HS-27A (cell line): ENCODE measurements around the gene TRIL.

Experiments used
- DNase-seq: peaks from one replicate; pipeline ENCODE4 v3.0.0-alpha.2; 2012; ENCODE audit warnings: low read depth, missing footprints

The TRIL gene

GRCh38 chr7:28958235-28958979 lies at the start of gene TRIL:
Gene TRIL (minus strand): TSS chr7:28958330. CDS start chr7:28958046, 284 bp downstream.
- DNase-seq = no peak

DNA sequence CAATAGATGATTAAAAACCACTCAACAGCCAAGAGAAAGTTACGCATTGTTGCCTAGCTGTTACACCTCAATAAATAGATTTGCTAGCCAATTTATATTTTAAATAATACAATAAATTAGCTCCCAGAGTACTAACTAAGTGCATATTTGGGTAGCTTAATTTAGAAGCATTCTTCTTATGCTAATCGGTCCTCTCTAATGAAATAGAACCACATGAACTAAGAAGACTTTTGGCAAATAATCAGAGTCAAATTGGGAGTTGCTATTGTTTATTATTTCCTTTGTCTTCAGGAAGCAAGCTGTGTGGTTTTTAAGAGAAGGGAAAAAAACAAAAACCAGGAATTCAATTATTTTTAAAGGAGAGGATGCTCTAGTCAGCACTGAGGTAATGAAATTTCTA lies 49.0 kb upstream of the TRIL start:
- no peak for DNase-seq

- DNase-seq = no peak
Observed at GRCh38 chr7:29005829-29006228, 47.7 kb upstream of the TRIL start.

- no peak for DNase-seq
Observed at GRCh38 chr7:29005406-29005805, 47.3 kb upstream of the TRIL start.

GRCh38 chr7:29003703-29004102 lies 45.6 kb upstream of the TRIL start:
- DNase-seq = no peak

- no peak for DNase-seq
Observed at GRCh38 chr7:29000717-29001076, 42.6 kb upstream of the TRIL start.

GRCh38 chr7:28999895-29000716 lies 42.0 kb upstream of the TRIL start:
- no peak for DNase-seq

DNA sequence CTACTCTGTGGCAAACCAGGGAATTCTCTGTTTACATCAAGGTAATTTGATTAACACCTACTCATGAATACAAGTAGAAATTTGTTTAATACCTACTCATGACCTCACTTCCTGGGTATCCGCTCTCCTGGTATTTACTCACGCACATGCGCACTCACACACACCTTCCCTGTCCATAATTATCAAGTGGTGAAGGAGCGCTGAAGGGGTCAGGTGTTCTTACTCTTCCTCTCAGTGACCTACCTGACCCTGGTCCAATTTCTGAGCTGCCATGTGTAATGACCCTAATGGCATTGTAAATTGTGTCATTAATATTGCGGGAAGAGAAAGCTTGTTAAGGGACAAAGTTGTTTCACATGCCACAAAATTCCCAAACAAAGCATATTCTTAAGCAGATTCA lies 41.3 kb upstream of the TRIL start:
- DNase-seq = no peak

- DNase-seq = no peak
Observed at GRCh38 chr7:28998105-28998504, 40.0 kb upstream of the TRIL start.

DNA sequence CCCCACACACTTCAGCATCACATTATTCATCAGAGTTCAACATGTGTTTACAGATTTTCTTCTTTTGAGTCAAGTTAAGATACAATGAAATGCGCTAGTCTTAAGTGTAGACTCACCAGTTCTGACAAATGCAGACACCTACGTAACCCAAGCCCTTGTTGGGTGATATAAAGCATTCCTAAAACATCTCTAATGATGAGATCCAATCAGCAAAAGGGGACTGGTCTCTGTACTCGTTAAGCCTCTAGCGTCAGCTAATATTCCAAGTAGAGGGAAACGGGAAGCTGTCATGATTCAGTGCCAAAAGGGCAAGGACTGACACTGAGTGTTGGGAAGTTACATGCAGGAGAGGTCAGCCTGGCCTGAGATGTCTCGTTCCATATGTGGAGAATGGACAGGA lies 38.7 kb upstream of the TRIL start:
- no peak for DNase-seq

- no peak for DNase-seq
Observed at GRCh38 chr7:28993371-28993770, 35.2 kb upstream of the TRIL start.

GRCh38 chr7:28992798-28993197 lies 34.7 kb upstream of the TRIL start:
- no peak for DNase-seq

GRCh38 chr7:28990200-28990960 lies 32.2 kb upstream of the TRIL start:
- no peak for DNase-seq

DNA sequence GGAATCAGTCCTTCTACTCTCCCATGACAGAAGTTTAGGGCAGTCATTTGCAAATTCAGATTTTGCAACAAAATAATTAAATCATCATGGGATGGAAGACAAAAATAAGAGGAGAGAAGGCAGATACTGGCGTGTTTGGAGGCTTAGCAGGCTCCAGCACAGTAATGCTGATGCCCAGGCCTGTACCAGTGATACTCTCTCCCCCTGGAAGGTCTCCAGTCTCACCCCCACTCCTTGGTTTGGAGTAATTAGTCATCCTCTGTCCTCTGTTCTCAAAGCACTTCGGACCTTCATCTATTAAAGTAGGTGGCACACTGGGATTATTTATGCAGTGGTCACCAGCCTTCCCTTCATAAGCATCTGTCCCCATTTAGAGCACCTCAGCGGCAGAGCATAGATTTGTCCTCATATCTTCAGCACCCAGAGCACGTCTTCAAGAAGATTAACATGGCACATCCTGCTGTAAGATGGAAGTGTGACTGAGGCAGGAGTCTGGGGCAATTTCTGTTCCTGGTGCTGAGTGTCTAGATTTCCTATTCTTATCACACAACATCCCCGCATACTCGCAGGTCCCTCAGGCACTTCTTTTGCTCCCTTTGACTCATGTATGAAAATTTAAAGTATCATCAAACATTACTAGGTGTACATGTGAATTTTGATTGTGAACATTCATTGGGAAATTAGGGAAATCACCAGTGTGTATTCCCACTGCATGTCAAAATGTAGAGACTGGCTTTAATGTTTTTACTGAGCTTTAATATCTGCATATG lies 31.3 kb upstream of the TRIL start:
- no peak for DNase-seq

- peak; percentile 91 for DNase-seq
Observed at GRCh38 chr7:28988810-28989209, 30.7 kb upstream of the TRIL start.

- DNase-seq = no peak
Observed at GRCh38 chr7:28988091-28988490, 30.0 kb upstream of the TRIL start.

DNA sequence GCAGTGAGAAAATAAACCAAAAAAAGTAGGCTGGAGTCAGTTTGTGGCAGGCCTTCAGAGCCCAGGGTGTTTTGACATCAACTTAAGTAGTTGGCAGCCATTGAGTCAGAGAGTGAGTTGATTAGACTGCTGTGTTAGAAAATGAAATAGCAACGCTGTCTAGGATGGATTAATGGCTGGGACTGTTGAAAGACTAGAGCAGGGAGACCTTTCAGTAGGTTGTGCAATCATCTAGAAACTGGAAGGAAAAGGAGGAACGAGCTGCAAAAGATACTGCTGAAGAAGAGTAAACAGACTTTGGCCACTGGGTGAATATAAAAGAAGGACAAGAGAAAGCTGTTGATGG lies 28.6 kb upstream of the TRIL start:
- DNase-seq = no peak

GRCh38 chr7:28986028-28986764 lies 28.1 kb upstream of the TRIL start:
- DNase-seq = no peak

GRCh38 chr7:28984631-28985030 lies 26.5 kb upstream of the TRIL start:
- no peak for DNase-seq

DNA sequence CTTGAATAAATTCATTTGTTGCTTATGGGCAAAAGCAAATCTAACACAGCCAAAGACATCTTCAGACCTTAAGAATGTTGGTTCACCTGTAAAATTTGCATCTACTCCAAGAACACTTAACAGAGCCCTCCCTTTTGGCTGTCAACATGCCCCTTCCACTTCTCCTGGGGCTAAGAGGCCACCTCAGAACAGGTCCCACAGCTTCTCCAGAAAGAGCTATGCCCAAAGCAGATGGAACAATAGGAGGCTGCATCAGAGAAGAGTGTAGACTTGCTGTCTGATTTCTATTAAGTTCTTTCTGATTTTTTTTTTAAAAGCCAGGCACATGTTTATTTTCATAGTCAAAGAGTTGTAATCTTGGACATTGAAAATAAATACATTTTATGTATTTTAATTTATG lies 26.1 kb upstream of the TRIL start:
- no peak for DNase-seq

DNA sequence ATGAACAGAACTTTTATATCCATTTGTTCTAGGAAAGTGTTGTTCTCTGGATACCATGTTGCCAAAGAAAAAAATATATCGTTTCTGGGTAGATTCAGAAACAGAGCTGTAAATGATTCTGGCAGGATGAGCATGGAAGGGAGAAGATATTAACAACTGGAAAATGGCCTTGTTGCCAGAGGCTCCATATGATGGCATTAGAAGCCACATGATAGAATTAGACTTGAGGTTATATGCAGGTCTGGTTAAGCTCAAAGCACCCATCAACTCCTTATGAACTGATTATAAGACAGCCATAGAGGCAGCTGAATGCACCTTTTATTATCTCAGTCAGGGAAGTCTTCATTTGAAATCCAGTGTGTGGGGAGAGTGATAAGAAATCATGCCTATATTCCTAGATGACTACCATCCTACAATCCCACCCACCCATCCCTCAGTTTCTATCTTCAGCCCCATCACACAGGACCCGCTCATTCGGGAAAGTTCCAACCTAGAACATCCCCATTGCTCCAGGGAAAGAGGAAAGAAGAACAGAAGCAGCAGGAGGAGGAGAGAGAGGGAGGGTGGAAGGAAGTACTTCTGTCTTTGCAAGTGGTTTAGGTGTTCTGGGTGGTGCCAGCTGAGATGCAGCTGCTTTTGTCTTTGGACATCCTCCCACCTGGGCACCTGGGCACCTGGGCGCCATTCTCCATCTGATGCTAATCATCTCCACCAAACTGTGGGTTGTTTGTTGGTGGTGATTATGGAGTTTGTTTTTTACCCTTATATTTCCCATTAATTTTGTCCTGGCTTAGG lies 25.5 kb upstream of the TRIL start:
- no peak for DNase-seq
